Suprapubic skin (tissue), 4 donors: Measurements from ENCODE around the gene DIPK1B. TPM values are rescaled to one million over a fixed set of nuclear protein-coding genes. Genes with fewer than 3 reads are reported as not detected.

ENCODE experiments used
- DNase-seq, 2 donors: peaks; one replicate each; pipeline ENCODE4 v3.0.0-alpha.2; 2019; ENCODE audit warnings: low spot score in 2 of 2
- H3K27ac ChIP-seq: fragments of 200-600 bp; sonication (generic); one replicate; pipeline ENCODE4 v1.5.1; 2019
- H3K27me3 ChIP-seq: fragments of 200-600 bp; sonication (generic); one replicate; pipeline ENCODE4 v1.5.1; 2019
- H3K36me3 ChIP-seq: fragments of 200-600 bp; sonication (generic); one replicate; pipeline ENCODE4 v1.5.1; 2019
- H3K4me1 ChIP-seq: fragments of 200-600 bp; sonication (generic); one replicate; pipeline ENCODE4 v1.5.1; 2019
- H3K4me3 ChIP-seq: fragments of 200-600 bp; sonication (generic); one replicate; pipeline ENCODE4 v1.5.1; 2019; ENCODE audit warnings: mild to moderate bottlenecking
- H3K9me3 ChIP-seq: fragments of 200-600 bp; sonication (generic); one replicate; pipeline ENCODE4 v1.5.1; 2019
- CTCF ChIP-seq, 2 donors: fragments of 200-600 bp in 1 of 2; fragments of 450-650 bp in 1 of 2; sonication (generic) in 1 of 2; IDR thresholded peaks; one replicate each; pipeline ENCODE4 v1.5.1; 2016 to 2019; ENCODE audit warnings: antibody characterized with exemption in 2 of 2, mild to moderate bottlenecking in 1 of 2, moderate library complexity in 1 of 2
- EP300 ChIP-seq: sonication (generic); formaldehyde crosslinking; IDR thresholded peaks from one replicate; pipeline ENCODE4 v1.6.1; 2017; ENCODE audit warnings: antibody characterized with exemption
- POLR2A ChIP-seq, 2 donors: fragments of 450-650 bp; IDR thresholded peaks; one replicate each; pipeline ENCODE4 v1.6.1; 2017; ENCODE audit warnings: antibody characterized with exemption in 2 of 2, mild to moderate bottlenecking in 2 of 2, moderate library complexity in 2 of 2
- POLR2AphosphoS5 ChIP-seq, 3 donors: sonication (generic); formaldehyde crosslinking; IDR thresholded peaks; one replicate each; pipeline ENCODE4 v1.6.1; 2017; ENCODE audit warnings: antibody characterized with exemption in 3 of 3
- WGBS: methylation state at CpG from one replicate; pipeline ENCODE4 v1.1.5; 2018; 5-methylcytosine and 5-hydroxymethylcytosine counted together
- total RNA-seq, 4 donors: library from RNA; depleted of rRNA; stranded (reverse); fragments of >200 nt; gene quantifications; one replicate each; pipeline ENCODE4 v1.1.0, GENCODE V29; 2016

Gene DIPK1B
- total RNA-seq, 4 donors from 2014 or later: 3.8 to 13.1 (median 6.3) TPM

- WGBS: 93% methylated on average over 5 of the region's 15 CpGs
- Histone ChIP-seq H3K36me3 (peaks cover 38% of the 10 kb centered on the region), H3K27me3 (no peaks in the 10 kb centered on the region), H3K4me1 (peaks cover 16% of the 10 kb centered on the region), H3K27ac (no peak overlapping the region), H3K4me3 (no peak overlapping the region), H3K9me3 (no peaks in the 10 kb centered on the region)
- TF ChIP-seq CTCF (IDR thresholded peaks at IDR 0.05) (no peak), EP300 (no peak), POLR2A (IDR thresholded peaks at IDR 0.05) (no peak), POLR2AphosphoS5 (IDR thresholded peaks at IDR 0.05) (no peak)
- no peak for DNase-seq
These were observed 34.3 kb upstream of the DIPK1B start for GRCh38 chr9:136678034-136678433.

GRCh38 chr9:136678624-136679023 is 33.7 kb upstream of the DIPK1B start:
- no peak for DNase-seq
- Histone ChIP-seq H3K36me3 (peaks cover 32% of the 10 kb centered on the region), H3K9me3 (no peaks in the 10 kb centered on the region), H3K4me3 (no peak overlapping the region), H3K27ac (no peak overlapping the region), H3K4me1 (peaks cover 16% of the 10 kb centered on the region), H3K27me3 (no peaks in the 10 kb centered on the region)
- TF ChIP-seq EP300: no peak
- no peak for TF ChIP-seq CTCF (IDR thresholded peaks at IDR 0.05)
- TF ChIP-seq POLR2AphosphoS5 (IDR thresholded peaks at IDR 0.05): no peak
- TF ChIP-seq POLR2A (IDR thresholded peaks at IDR 0.05): no peak
- WGBS: 80% methylated on average over 6 of the region's 6 CpGs

GRCh38 chr9:136679431-136679941 is 32.9 kb upstream of the DIPK1B start:
- H3K36me3 ChIP-seq: peaks cover 23% of the 10 kb centered on the region
- no peaks in the 10 kb centered on the region for H3K9me3 ChIP-seq
- no peak overlapping the region for H3K27ac ChIP-seq
- no peaks in the 10 kb centered on the region for H3K27me3 ChIP-seq
- H3K4me1 ChIP-seq: peaks cover 18% of the 10 kb centered on the region
- DNase-seq: no peak
- no peak for TF ChIP-seq EP300
- TF ChIP-seq POLR2A (IDR thresholded peaks at IDR 0.05): no peak
- TF ChIP-seq CTCF (IDR thresholded peaks at IDR 0.05): no peak
- WGBS: 39% methylated on average over 14 of the region's 22 CpGs
- no peak overlapping the region for H3K4me3 ChIP-seq

GRCh38 chr9:136681029-136681428 is 31.3 kb upstream of the DIPK1B start:
- Histone ChIP-seq H3K27me3 (no peaks in the 10 kb centered on the region), H3K27ac (no peak overlapping the region), H3K36me3 (peaks cover 13% of the 10 kb centered on the region), H3K4me3 (no peak overlapping the region), H3K9me3 (no peaks in the 10 kb centered on the region), H3K4me1 (peaks cover 33% of the 10 kb centered on the region)
- no peak for DNase-seq
- TF ChIP-seq POLR2AphosphoS5 (IDR thresholded peaks at IDR 0.05) (no peak), POLR2A (IDR thresholded peaks at IDR 0.05) (no peak), CTCF (IDR thresholded peaks at IDR 0.05) (no peak), EP300 (no peak)
- 97% methylated on average over 17 of the region's 17 CpGs for WGBS

- Histone ChIP-seq H3K27ac (no peak overlapping the region), H3K27me3 (no peaks in the 10 kb centered on the region), H3K4me3 (no peak overlapping the region), H3K4me1 (peaks cover 38% of the 10 kb centered on the region), H3K36me3 (peaks cover 2% of the 10 kb centered on the region), H3K9me3 (no peaks in the 10 kb centered on the region)
- no peak for DNase-seq
- 91% methylated on average over 13 of the region's 20 CpGs for WGBS
- TF ChIP-seq CTCF (IDR thresholded peaks at IDR 0.05): no peak
- no peak for TF ChIP-seq POLR2A (IDR thresholded peaks at IDR 0.05)
- TF ChIP-seq EP300: no peak
- no peak for TF ChIP-seq POLR2AphosphoS5 (IDR thresholded peaks at IDR 0.05)
These were observed 30.2 kb upstream of the DIPK1B start for GRCh38 chr9:136681945-136682699.
